HTR-8/SVneo (cell line): Measurements from ENCODE around the gene CNOT6L.
"Not testable (repeated sequence)": the region's sequence is repeated elsewhere in the genome, so short reads cannot be mapped to it uniquely, and the experiment has no call there.

Experiments
- DNase-seq: peaks from one replicate; pipeline ENCODE4 v3.0.0; 2011; ENCODE audit warnings: low spot score, mixed read lengths; ENCODE audit not compliant: insufficient read length
- FAIRE-seq: peaks from 2 replicates; lab custom pipeline; 2011; peaks lifted over from hg19 to GRCh38; lab: Jason Lieb, UNC

CNOT6L gene

DNA sequence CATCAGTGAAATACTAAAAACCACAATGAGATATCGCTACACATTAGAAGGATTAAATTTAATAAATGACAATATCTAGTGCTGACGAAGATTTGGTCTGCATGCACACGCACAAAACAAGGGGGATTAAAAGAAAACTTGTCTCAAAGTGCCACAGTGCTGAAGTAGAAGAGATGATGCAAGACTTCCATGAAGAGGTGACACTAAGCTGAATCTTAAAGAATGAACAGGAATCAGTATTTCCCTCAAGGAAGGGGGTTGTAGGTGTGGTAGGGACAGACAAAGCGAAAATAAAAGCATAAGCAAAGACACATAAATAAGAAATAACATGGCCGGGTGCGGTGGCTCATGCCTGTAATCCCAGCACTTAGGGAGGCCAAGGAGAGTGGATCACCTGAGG, 33.5 kb downstream of the CNOT6L start:
- no peak for FAIRE-seq
- DNase-seq = no peak

DNA sequence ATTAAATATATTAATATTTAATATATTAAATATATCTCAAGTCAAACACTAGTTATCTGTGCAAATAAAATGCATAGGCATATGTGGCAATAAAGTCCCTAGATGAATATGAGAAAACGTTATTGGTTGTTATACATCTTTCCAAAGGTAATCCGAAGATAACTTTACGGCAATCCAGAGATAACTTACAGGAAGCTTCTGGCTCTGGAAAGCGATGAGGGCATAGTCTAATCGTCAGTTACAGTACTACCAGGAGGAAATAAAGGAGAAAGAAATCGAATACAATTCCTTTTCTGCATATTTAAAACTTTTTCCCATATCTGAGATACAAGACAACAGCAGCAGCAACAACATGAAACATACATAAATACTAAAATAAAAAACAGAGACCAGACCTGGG, 35.3 kb downstream of the CNOT6L start:
- no peak for FAIRE-seq
- DNase-seq = no peak

DNA sequence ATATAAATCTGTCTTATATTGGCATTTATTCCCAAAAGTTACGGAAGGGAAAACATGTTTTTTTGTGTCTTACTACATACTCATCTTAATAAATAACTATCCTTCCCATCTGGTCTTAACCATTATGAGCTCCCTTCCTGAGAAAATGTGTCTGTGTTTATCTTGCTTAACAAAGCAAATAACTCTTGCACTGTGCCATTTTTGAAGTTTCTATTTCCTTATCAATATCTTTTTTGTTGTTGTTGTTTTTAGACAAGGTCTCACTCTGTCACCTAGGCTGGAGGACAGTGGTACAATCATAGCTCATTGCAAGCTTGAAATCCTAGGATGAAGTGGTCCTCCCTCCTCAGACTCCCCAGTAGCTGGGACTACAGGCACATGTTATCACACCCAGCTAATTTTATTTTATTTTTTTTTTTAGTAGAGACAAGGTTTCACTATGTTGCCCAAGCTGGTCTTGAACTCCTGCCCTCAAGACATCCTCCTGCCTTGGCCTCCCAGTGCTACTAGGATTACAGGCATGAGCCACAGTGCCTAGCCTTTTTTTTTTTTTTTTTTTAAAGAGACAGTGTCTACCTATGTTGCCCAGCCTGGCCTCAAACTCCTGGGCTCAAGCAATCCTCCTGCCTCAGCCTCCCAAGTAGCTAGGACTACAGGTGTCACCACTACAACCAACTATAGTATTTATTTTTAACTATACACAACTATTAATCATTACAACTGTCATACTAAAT, 36.9 kb downstream of the CNOT6L start:
- no peak for FAIRE-seq

DNA sequence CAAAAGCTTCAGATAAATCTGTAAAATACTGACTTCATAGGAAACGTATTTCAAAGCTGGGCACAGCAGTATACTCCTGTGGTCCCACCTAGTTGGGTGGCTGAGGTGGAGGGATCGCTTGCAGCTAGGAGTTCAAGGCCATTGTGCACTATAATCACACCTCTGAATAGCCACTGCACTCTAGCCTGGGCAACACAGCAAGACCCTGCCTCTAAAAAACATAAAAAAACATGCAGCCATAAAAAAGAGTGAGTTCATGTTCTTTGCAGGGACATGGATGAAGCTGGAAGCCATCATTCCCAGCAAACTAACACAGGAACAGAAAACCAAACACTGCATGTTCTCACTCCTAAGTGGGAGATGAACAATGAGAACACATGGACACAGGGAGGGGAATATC, 38.4 kb downstream of the CNOT6L start:
- FAIRE-seq, DNase-seq: not testable (repeated sequence)

More for the DNA sequence above, 36.9 kb downstream of the CNOT6L start:
- no peak for DNase-seq

- FAIRE-seq (no peak), DNase-seq (no peak)
Observed at GRCh38 chr4:77777135-77777807, 41.9 kb downstream of the CNOT6L start.

DNA sequence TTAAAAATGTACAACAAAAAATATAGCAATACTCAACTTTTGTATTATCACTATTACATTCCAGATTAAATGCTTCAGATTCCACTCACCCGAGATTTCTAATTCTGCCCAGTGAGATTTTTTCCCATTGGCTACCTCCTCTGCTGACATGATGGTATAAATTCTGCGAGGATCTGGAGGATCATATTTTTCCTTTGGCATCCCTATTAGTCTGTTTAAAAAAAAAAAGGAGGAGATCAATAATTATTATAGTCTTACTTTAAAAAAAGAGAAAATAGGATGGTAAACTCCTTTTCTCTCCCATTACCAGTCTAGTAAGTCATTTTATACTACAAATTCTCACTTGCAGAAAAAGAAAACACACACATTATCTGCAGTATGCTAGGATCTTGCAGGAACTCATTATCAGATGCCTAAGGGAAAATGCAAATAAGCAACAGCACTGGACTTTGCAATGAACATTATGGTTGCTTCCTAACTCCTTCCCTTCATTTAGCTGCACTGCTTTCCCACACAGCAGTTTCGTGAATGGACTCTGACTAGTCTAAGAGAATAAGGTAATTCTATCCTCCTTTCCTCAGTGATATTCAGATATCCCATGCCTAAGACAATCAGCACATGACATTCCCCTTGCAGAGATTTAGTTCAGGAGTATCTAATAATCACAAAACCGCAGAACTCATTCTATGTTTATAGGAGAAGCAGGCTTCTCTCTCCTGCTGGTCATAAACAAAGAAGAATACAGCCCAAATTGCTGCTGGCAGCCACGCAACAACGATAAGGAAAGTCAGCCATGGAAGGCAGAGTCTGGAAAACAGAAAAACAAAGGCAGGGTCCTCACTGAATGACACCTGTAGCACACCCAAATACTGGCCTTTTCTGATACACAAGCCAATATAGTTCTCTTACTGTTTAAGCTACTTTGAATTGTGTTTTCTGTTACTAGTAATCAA, 42.7 kb downstream of the CNOT6L start:
- DNase-seq = no peak
- FAIRE-seq = no peak

DNA sequence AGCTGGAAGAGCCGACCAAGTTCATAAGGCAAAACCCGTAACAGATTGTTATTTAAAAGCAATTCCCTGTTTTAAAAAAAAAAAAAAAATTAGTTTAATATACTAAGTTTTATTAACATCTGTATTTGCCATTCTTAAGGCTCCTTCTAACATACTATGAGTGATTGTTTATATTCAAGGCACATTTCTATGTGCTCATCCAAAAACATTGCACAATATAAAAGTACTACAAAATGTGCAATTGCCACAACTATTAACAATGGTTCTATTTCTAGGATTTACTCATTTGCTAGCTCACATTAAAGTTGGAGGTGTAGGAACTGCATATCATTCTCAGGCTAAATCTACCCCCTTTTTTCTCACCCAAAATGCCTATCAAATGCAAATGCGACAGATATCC, 46.1 kb downstream of the CNOT6L start:
- FAIRE-seq = no peak
- DNase-seq = no peak

GRCh38 chr4:77771566-77771965, 47.6 kb downstream of the CNOT6L start:
- DNase-seq (no peak), FAIRE-seq (no peak)

DNA sequence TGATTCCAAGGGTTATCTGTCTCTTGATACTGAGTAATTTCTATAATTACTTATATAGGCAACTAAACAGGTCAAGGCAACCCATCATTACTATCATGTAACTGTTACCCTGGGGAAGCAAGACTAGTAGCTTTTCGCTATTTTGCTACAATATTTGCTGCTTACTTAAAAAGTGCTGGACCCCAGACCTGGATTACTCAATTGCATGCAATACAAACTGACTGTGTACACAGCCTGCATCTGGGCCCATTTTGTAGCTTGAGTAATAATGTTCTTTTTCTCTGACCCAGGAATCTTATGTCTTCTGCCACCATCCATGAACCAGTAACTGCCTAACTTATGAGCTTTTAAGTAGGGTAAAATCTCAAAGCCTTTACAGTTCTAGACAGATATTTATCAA, 53.4 kb downstream of the CNOT6L start:
- FAIRE-seq = no peak
- DNase-seq = no peak

- FAIRE-seq (no peak), DNase-seq (no peak)
Observed at GRCh38 chr4:77762531-77762930, 56.6 kb downstream of the CNOT6L start.

GRCh38 chr4:77761595-77761994, 57.6 kb downstream of the CNOT6L start:
- DNase-seq (no peak), FAIRE-seq (no peak)

DNA sequence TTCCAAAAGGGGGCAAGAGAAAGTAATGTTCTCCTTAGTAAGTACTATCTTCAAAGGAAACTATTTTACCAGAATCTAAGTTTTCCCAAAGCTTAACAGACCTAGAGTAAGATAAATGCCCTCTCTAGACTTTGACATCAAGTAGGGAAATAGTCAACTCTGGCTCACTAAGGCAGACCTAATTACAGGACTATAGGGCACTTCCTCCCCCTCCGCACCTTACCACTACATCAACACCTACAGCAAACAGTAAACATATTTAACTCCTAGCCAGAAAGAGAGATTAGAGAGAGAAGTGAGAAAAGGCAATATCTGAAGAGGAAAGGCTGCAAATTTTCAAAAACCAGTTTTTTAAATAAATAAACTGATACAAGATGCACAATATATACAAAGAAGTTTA, 60.4 kb downstream of the CNOT6L start:
- FAIRE-seq = no peak

GRCh38 chr4:77751764-77752163, 67.4 kb downstream of the CNOT6L start:
- FAIRE-seq (no peak), DNase-seq (no peak)

More for the DNA sequence above, 60.4 kb downstream of the CNOT6L start:
- no peak for DNase-seq

- FAIRE-seq (no peak), DNase-seq (no peak)
Observed at GRCh38 chr4:77745792-77746191, 73.4 kb downstream of the CNOT6L start.

- no peak for FAIRE-seq
- DNase-seq = no peak
Observed at GRCh38 chr4:77742054-77742453, 77.1 kb downstream of the CNOT6L start.

- FAIRE-seq = no peak
- DNase-seq = no peak
Observed at GRCh38 chr4:77740480-77740879, 78.7 kb downstream of the CNOT6L start.

DNA sequence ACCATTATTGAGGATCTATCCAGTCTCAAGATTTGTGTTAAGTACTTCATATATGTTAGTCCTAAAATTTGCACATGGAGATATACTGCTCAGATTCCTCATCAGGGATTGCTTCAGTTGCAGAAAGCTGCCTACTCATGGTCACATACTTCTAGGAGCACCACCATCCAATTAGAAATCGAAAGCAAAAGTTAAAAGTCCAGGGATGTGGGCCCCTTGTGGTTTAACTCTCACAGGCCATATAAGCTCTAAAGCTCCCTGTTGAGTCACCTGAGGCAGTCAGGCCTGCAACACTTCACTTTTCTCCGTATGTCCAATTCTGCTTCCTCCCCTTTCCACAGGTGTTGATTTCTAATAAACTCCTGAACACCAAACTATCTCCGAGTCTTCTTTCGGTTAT, 84.2 kb downstream of the CNOT6L start:
- DNase-seq = peak; percentile 10
- FAIRE-seq = no peak

DNA sequence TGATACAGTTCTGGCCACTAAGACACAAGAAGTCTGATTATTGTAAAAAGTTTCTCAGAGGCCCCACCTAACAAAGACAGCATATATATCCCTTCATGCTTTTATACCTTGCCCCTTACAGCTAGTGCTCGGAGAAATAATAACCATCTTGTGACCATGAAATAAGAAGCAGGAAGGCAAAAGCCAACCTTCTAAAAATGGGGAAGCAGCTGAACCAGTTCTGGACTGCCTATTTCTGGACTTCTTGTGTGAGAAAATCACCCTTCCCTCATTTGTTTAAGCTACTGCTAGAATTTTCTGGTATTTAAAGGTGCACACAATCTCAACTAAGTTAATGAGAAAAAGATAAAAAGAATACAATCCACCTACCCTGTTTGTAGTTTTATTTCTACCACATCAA, 87.5 kb downstream of the CNOT6L start:
- FAIRE-seq (no peak), DNase-seq (no peak)

DNA sequence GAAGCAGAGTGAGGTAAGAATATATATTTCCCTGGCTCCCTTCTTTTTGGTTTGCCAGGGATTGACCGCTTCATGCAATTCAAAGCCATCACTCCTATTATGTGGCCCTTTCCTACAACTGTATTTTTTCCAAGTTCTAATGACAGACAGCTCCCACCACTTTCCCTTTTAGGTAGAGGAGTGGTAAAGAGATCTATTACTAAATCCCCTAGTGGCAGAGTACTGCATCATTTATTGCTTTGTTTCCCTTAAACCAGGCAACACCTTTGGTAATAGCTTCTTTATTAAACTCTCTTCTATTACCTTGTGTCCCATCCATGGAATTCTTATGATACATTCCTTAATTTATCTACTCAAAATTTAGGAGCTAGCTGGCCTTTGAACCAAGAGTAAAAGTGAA, 90.7 kb downstream of the CNOT6L start:
- no peak for DNase-seq
- FAIRE-seq = no peak

- FAIRE-seq (no peak), DNase-seq (no peak)
Observed at GRCh38 chr4:77721073-77721472, 98.1 kb downstream of the CNOT6L start.

DNA sequence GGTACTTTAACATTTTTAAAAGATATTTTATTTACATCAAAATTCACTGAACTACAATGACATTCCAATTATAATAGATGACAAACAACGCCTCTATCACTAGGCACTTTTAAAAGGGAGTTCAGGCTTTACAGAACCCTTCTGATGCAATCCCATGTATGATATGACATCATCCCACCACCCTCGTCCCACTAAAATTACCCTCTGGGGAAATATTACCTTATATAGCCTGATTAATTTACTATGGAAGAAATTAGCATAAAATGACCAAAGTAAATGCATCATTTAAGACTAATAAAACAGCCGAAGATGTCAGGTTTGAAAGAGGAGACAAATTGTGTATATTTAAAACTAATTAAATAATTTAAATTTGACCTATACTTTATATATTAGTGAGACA, 100.7 kb downstream of the CNOT6L start:
- not testable (repeated sequence) for DNase-seq, FAIRE-seq
